H1 (cell line): ENCODE results near the gene SPIB. TPM values are rescaled to one million over a fixed set of nuclear protein-coding genes. Genes with fewer than 3 reads are reported as not detected.

Experiments used
- CTCF ChIA-PET: fragments of 300-600 bp; sonication (Branson Sonifier 250); formaldehyde crosslinking; loops from one replicate; lab custom pipeline; 2021; ENCODE audit not compliant: partially characterized antibody; lab: Charles Lee
- POLR2A ChIA-PET: fragments of 300-600 bp; sonication (Branson Sonifier 250); formaldehyde crosslinking; loops from one replicate; lab custom pipeline; 2021; ENCODE audit warnings: inconsistent platforms; ENCODE audit not compliant: partially characterized antibody; lab: Charles Lee
- DNase-seq, 2 experiments: peaks; one replicate each; pipeline versions ENCODE4 v3.0.0 to v3.0.0-alpha.2; 2010 to 2022; ENCODE audit warnings: low spot score in 2 of 2, low read depth in 1 of 2, mixed read lengths in 1 of 2
- FAIRE-seq: peaks from 2 replicates; lab custom pipeline; 2011; peaks lifted over from hg19 to GRCh38; lab: Jason Lieb, UNC
- H2AFZ ChIP-seq: 2 replicates; pipeline ENCODE4 v1.8.1; 2012; ENCODE audit warnings: low read length, inconsistent platforms
- H2AK5ac ChIP-seq: 2 replicates; pipeline ENCODE4 v1.6.1; 2013; ENCODE audit warnings: low read depth, low read length
- H2BK120ac ChIP-seq: replicated peaks from 2 replicates; pipeline ENCODE3; 2013; ENCODE audit warnings: low read depth, low read length, inconsistent platforms
- H2BK12ac ChIP-seq: 2 replicates; pipeline ENCODE4 v1.6.1; 2013; ENCODE audit warnings: low read depth, low read length
- H2BK15ac ChIP-seq: 2 replicates; pipeline ENCODE4 v1.6.1; 2013; ENCODE audit warnings: low read length
- H2BK20ac ChIP-seq: 2 replicates; pipeline ENCODE4 v1.6.1; 2013; ENCODE audit warnings: low read length
- H2BK5ac ChIP-seq: 2 replicates; pipeline ENCODE4 v1.6.1; 2013; ENCODE audit warnings: low read depth, low read length
- H3K14ac ChIP-seq: 2 replicates; pipeline ENCODE4 v1.6.1; 2013; ENCODE audit warnings: inconsistent platforms; ENCODE audit not compliant: insufficient read length
- H3K18ac ChIP-seq: 2 replicates; pipeline ENCODE4 v1.6.1; 2013; ENCODE audit warnings: low read length; ENCODE audit errors: extremely low read depth
- H3K23ac ChIP-seq: 2 replicates; pipeline ENCODE4 v1.6.1; 2013; ENCODE audit warnings: inconsistent platforms; ENCODE audit not compliant: insufficient read length
- H3K23me2 ChIP-seq: 2 replicates; pipeline ENCODE4 v1.6.1; 2013; ENCODE audit warnings: low read depth, low read length
- H3K27ac ChIP-seq: 2 replicates; pipeline ENCODE4 v1.6.1; 2011; ENCODE audit warnings: low read depth, low read length, inconsistent platforms
- H3K27me3 ChIP-seq, 4 experiments: replicated peaks in 1 of 4; 1 replicate in 1 of 4; 2 replicates in 3 of 4; pipeline versions ENCODE4 v1.6.1 to v1.8.1; 2011 to 2013; ENCODE audit warnings: low read length in 3 of 4, mild to moderate bottlenecking in 3 of 4, inconsistent platforms in 2 of 4, mixed read lengths in 2 of 4, moderate library complexity in 1 of 4; ENCODE audit not compliant: control insufficient read depth in 3 of 4, insufficient read depth in 3 of 4; ENCODE audit errors: extremely low read depth in 1 of 4
- H3K36me3 ChIP-seq, 4 experiments: 2 replicates each; pipeline versions ENCODE4 v1.6.1 to v1.8.1; 2011 to 2013; ENCODE audit warnings: mild to moderate bottlenecking in 4 of 4, low read length in 3 of 4, moderate library complexity in 2 of 4, control low read depth in 1 of 4, inconsistent platforms in 1 of 4; ENCODE audit not compliant: insufficient read depth in 4 of 4, control insufficient read depth in 2 of 4
- H3K4ac ChIP-seq: replicated peaks from 2 replicates; pipeline ENCODE3; 2013; ENCODE audit warnings: low read length, low read depth, mixed read lengths, inconsistent platforms; ENCODE audit not compliant: insufficient read length
- H3K4me1 ChIP-seq, 4 experiments: replicated peaks in 1 of 4; 1 replicate in 1 of 4; 2 replicates in 3 of 4; pipeline versions ENCODE4 v1.6.1 to v1.8.1; 2011 to 2013; ENCODE audit warnings: low read length in 3 of 4, inconsistent platforms in 2 of 4, mixed read lengths in 1 of 4; ENCODE audit not compliant: insufficient read depth in 4 of 4, control insufficient read depth in 3 of 4
- H3K4me2 ChIP-seq, 2 experiments: 2 replicates each; pipeline versions ENCODE4 v1.6.1 to v1.8.1; 2011 to 2013; ENCODE audit warnings: low read depth in 2 of 2, low read length in 2 of 2, control low read depth in 1 of 2, inconsistent platforms in 1 of 2, mild to moderate bottlenecking in 1 of 2; ENCODE audit not compliant: insufficient read depth in 1 of 2
- H3K4me3 ChIP-seq, 4 experiments: fragments of 200-600, 300-600 bp in 1 of 4; sonication (generic), shearing (Covaris generic), sonication (Bioruptor Twin) in 1 of 4; 2 replicates each; pipeline versions ENCODE4 v1.5.1 to v1.8.1; 2011 to 2016; ENCODE audit warnings: low read length in 4 of 4, low read depth in 3 of 4, control low read depth in 2 of 4, inconsistent platforms in 2 of 4, mild to moderate bottlenecking in 2 of 4, mixed read lengths in 1 of 4, moderate library complexity in 1 of 4; ENCODE audit not compliant: insufficient read depth in 2 of 4; ENCODE audit errors: extremely low read depth in 1 of 4
- H3K56ac ChIP-seq: replicated peaks from 2 replicates; pipeline ENCODE3; 2013; ENCODE audit warnings: low read depth, mild to moderate bottlenecking, mixed read lengths, low read length, inconsistent platforms; ENCODE audit not compliant: insufficient read length
- H3K79me1 ChIP-seq: 2 replicates; pipeline ENCODE4 v1.6.1; 2013; ENCODE audit warnings: low read depth, low read length, control low read depth
- H3K79me2 ChIP-seq, 2 experiments: 2 replicates each; pipeline versions ENCODE4 v1.6.1 to v1.8.1; 2012 to 2013; ENCODE audit warnings: low read length in 2 of 2, mild to moderate bottlenecking in 2 of 2, inconsistent platforms in 1 of 2; ENCODE audit not compliant: insufficient read depth in 2 of 2, control insufficient read depth in 1 of 2
- H3K9ac ChIP-seq, 4 experiments: replicated peaks in 1 of 4; 1 replicate in 1 of 4; 2 replicates in 3 of 4; pipeline versions ENCODE4 v1.6.1 to v1.8.1; 2011 to 2013; ENCODE audit warnings: low read depth in 3 of 4, low read length in 3 of 4, control low read depth in 2 of 4, mild to moderate bottlenecking in 2 of 4, moderate library complexity in 2 of 4, inconsistent platforms in 1 of 4; ENCODE audit errors: extremely low read depth in 1 of 4
- H3K9me3 ChIP-seq, 2 experiments: 2 replicates each; pipeline versions ENCODE4 v1.6.1 to v1.8.1; 2012 to 2013; ENCODE audit warnings: mild to moderate bottlenecking in 2 of 2, moderate library complexity in 2 of 2, control low read depth in 1 of 2, inconsistent platforms in 1 of 2, low read depth in 1 of 2, low read length in 1 of 2, mixed read lengths in 1 of 2; ENCODE audit not compliant: insufficient read depth in 2 of 2
- H4K20me1 ChIP-seq, 2 experiments: replicated peaks in 1 of 2; 2 replicates each; pipeline versions ENCODE3 to v1.8.1; 2011 to 2013; ENCODE audit warnings: inconsistent platforms in 2 of 2, low read length in 2 of 2, mild to moderate bottlenecking in 1 of 2; ENCODE audit not compliant: insufficient read depth in 2 of 2, control insufficient read depth in 1 of 2
- H4K5ac ChIP-seq: 2 replicates; pipeline ENCODE4 v1.6.1; 2013; ENCODE audit warnings: low read length, low read depth, mixed read lengths, inconsistent platforms; ENCODE audit not compliant: insufficient read length
- H4K8ac ChIP-seq: 2 replicates; pipeline ENCODE4 v1.8.0; 2013; ENCODE audit warnings: mild to moderate bottlenecking, moderate library complexity, low read length, inconsistent platforms; ENCODE audit not compliant: insufficient read depth; ENCODE audit errors: extremely low read depth
- H4K91ac ChIP-seq: replicated peaks from 2 replicates; pipeline ENCODE3; 2013; ENCODE audit warnings: low read length, mixed read lengths, inconsistent platforms; ENCODE audit not compliant: insufficient read length
- BRCA1 ChIP-seq: IDR thresholded peaks from 2 replicates; pipeline ENCODE4 v1.6.1; 2012; ENCODE audit warnings: low read depth, low read length, improper control_type of control experiment
- CBX8 ChIP-seq: fragments of 300-800, 300-1000 bp; sonication (generic); IDR thresholded peaks from 2 replicates; pipeline ENCODE4 v1.7.1; 2016; ENCODE audit warnings: low read depth, low read length, borderline replicate concordance
- EGR1 ChIP-seq: IDR thresholded peaks from 2 replicates; pipeline ENCODE4 v1.6.1; 2011; ENCODE audit warnings: low read depth, low read length, borderline replicate concordance
- NRF1 ChIP-seq: IDR thresholded peaks from 2 replicates; pipeline ENCODE4 v1.6.1; 2011; ENCODE audit warnings: mild to moderate bottlenecking, low read depth, low read length, improper control_type of control experiment
- ZNF274 ChIP-seq: IDR thresholded peaks from 2 replicates; pipeline ENCODE4 v1.7.0; 2012; ENCODE audit warnings: low read length, borderline replicate concordance; ENCODE audit errors: extremely low read depth
- WGBS, 2 experiments: shearing (Covaris generic) in 1 of 2; methylation state at CpG; one replicate each; pipeline versions ENCODE4 v1.1.6 to v1.1.7; 2013 to 2015; ENCODE audit warnings: low lambda C conversion rate in 2 of 2, mixed read lengths in 2 of 2, inconsistent platforms in 1 of 2, low coverage in 1 of 2, missing lambda C conversion rate in 1 of 2; ENCODE audit not compliant: insufficient replicate concordance in 2 of 2, insufficient coverage in 1 of 2, insufficient read length in 1 of 2; ENCODE audit errors: extremely low coverage in 1 of 2, missing lambda C conversion rate in 1 of 2; 5-methylcytosine and 5-hydroxymethylcytosine counted together
- polyA plus RNA-seq, 7 experiments: library from polyadenylated mRNA; depleted of rRNA in 3 of 7; stranded (reverse) in 5 of 7; unstranded in 2 of 7; fragments of >200 nt in 5 of 7; fragments of 200-250 nt in 2 of 7; gene quantifications; 1 replicate in 5 of 7; 2 replicates in 1 of 7; 4 replicates in 1 of 7; pipeline versions ENCODE4 v1.2.1 to v1.2.3, GENCODE V29; 2011 to 2013; ENCODE audit warnings: missing spikeins in 2 of 7, mixed read lengths in 2 of 7
- total RNA-seq: library from RNA; stranded (reverse); fragmentation: NEBNext Ultra II Directional; extraction: Animal tissue kit (Norgen Biotek cat#: 25700); gene quantifications from 2 replicates; pipeline ENCODE4 v1.2.1, GENCODE V29; 2021
- TF ChIP-seq, protein P1 (sequence below): IDR thresholded peaks from 2 replicates; pipeline ENCODE4 v1.6.1; 2011; ENCODE audit warnings: low read depth, mild to moderate bottlenecking, low read length; ENCODE audit not compliant: insufficient read depth

The SPIB gene
- total and polyA plus RNA-seq, 2 of the 8 experiments (the other 6 are each of a cell fraction or from before 2014, with no cell fraction given) = 11.1 to 17.4 TPM

DNA sequence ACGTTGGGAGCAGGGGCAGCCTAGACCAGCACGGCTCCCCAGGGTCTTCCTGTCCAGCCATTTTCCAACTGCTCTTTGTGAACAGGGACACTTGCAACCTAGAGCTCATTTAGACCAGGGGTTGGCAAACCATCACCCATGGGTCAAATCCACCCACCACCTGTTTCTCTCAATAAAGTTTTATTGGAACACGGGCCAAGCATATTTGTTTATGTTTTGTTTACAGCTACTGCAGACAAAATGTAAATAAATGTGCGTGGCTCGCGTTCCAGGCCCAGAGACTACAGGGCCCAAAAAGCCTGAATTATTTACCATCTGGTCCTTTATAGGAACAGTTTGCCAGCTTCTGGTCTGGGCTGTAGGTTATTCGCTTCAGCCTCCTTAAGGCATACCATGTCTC lies 44.2 kb downstream of the SPIB start:
- no peak for FAIRE-seq
- H3K23me2 ChIP-seq = no peaks in the 10 kb centered on the region
- CTCF ChIA-PET = interaction anchor here (0.6 to 3.8 kb wide), 16 partner anchors 10 to 1524 kb away, joined by 3 to 21 read pairs (median 4); no protein-coding TSS in a partner anchor

More for the DNA sequence above, 44.2 kb downstream of the SPIB start:
- H3K4me1 ChIP-seq = peaks cover 0 to 11% (median 4%) of the 10 kb centered on the region in 4 experiments; a peak in 5 of 7 replicates
- no peak overlapping the region for H3K14ac ChIP-seq
- TF ChIP-seq CBX8 = no peak
- TF ChIP-seq, protein P1, sequence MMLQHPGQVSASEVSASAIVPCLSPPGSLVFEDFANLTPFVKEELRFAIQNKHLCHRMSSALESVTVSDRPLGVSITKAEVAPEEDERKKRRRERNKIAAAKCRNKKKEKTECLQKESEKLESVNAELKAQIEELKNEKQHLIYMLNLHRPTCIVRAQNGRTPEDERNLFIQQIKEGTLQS = no peak
- no peak for TF ChIP-seq ZNF274
- TF ChIP-seq EGR1 = no peak
- TF ChIP-seq BRCA1 = no peak
- TF ChIP-seq NRF1 = no peak
- H2AFZ ChIP-seq = no peak overlapping the region
- H4K20me1 ChIP-seq = no peaks in the 10 kb centered on the region
- no peak overlapping the region for H2BK15ac ChIP-seq
- no peak overlapping the region for H3K4me3 ChIP-seq
- H4K8ac ChIP-seq = no peak overlapping the region
- no peak overlapping the region for H2BK5ac ChIP-seq
- no peak overlapping the region for H3K4me2 ChIP-seq
- POLR2A ChIA-PET = interaction anchor here (1.1 to 1.6 kb wide), 3 partner anchors 18 to 32 kb away, joined by 3 read pairs; no protein-coding TSS in a partner anchor
- H4K5ac ChIP-seq = no peak overlapping the region
- no peak overlapping the region for H3K18ac ChIP-seq
- H3K4ac ChIP-seq = no peak overlapping the region
- no peaks in the 10 kb centered on the region for H3K27me3 ChIP-seq
- no peak overlapping the region for H4K91ac ChIP-seq
- H3K56ac ChIP-seq = no peak overlapping the region
- DNase-seq = no peak
- H3K27ac ChIP-seq = no peak overlapping the region
- no peaks in the 10 kb centered on the region for H3K36me3 ChIP-seq
- H2BK120ac ChIP-seq = no peak overlapping the region
- H3K23ac ChIP-seq = no peak overlapping the region
- H2BK12ac ChIP-seq = no peak overlapping the region
- H2AK5ac ChIP-seq = no peak overlapping the region
- H3K79me2 ChIP-seq = no peaks in the 10 kb centered on the region
- WGBS, 2 experiments = 89% methylated on average over 7 of the region's 7 CpGs; no CpG with 5 or more reads in 1 of the 2 experiments
- no peaks in the 10 kb centered on the region for H3K9me3 ChIP-seq
- no peaks in the 10 kb centered on the region for H3K79me1 ChIP-seq
- H2BK20ac ChIP-seq = no peak overlapping the region
- H3K9ac ChIP-seq = no peak overlapping the region
